Middle frontal gyrus (tissue), 1 donor: ENCODE results near the gene CRBN.
A peak's percentile ranks its signal among the peaks of the same experiment; 100 is the strongest.

ENCODE experiments used
- DNase-seq: peaks from one replicate; pipeline ENCODE4 v3.0.0-alpha.2; 2015; ENCODE audit warnings: low spot score; ENCODE audit errors: extremely low spot score

CRBN gene

GRCh38 chr3:3179407-3180094, at the start of gene CRBN:
TSS of gene CRBN (minus strand) at chr3:3179691. CDS start at chr3:3179687, 4 bp downstream.
- peak; percentile 77 for DNase-seq

DNA sequence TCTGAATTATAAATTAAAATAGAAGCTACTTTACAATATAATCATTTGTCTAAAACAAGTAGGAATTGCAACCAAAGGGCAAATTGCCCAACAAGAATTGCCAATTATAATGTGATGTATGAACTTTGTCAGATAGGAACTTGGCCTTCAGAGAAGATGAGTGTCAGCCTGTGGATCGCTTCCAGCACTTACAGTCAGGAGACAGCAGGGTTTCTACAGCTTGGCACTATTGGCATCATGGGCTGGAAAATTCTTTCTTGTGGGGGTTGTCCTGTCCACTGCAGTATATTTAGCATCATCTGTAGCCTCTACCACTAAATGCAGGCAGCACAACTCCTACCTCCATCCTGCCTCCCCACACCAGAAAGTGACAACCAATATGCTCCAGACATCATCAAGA, 48.1 kb upstream of the CRBN start:
- DNase-seq: no peak

- DNase-seq: no peak
Measured at GRCh38 chr3:3221528-3221927, 42.0 kb upstream of the CRBN start.

- no peak for DNase-seq
Measured at GRCh38 chr3:3216401-3216800, 36.9 kb upstream of the CRBN start.

- no peak for DNase-seq
Measured at GRCh38 chr3:3212781-3213440, 33.4 kb upstream of the CRBN start.

GRCh38 chr3:3209714-3210113, 30.2 kb upstream of the CRBN start:
- DNase-seq: no peak

- no peak for DNase-seq
Measured at GRCh38 chr3:3209057-3209456, 29.6 kb upstream of the CRBN start.

DNA sequence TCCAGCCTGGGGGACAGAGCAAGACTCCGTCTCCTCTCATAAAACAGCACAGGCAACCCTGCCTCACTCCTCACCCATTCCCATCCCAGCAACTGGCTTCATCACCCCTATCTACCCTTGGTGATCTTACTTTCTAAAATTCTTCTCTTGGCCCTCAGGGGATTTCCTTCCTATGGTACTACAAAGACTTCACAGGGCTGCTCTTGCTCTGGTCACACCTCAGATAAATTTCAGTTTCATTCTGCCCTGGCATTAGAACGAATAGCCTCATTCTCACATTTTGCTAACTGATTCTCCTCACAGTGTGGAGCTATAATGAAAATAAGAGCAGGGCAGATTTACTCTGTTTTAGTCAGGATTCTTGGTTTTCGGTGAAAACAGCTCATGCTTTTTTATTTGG, 22.1 kb upstream of the CRBN start:
- DNase-seq: no peak

DNA sequence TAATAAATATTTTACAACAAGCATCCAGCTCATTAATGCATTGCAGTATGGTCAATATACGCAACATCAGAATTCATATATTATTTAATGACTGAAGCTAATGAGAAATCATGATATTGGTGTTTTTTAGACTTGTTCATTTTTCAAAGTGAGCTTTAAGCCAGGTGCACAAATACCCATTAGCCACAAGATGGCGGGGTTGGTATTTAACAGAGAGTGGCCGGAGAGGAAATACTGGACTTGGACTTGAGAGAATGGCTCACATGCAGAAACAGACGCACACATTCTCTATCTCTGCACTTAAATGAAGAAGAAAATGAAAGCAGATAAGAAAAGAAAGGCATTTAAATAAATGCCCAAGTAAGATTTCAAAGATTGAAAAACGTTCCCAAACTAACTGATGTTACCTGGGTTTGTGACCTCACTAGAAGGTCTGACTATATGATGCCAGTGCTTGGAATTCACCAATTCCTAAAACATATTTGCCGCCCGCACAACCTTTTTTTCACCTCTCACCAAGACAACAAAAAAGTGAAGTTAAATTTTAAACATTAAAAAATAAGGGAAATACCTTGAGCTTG, 21.2 kb upstream of the CRBN start:
- DNase-seq: peak; percentile 68

- DNase-seq: no peak
Measured at GRCh38 chr3:3199306-3199705, 19.8 kb upstream of the CRBN start.

DNA sequence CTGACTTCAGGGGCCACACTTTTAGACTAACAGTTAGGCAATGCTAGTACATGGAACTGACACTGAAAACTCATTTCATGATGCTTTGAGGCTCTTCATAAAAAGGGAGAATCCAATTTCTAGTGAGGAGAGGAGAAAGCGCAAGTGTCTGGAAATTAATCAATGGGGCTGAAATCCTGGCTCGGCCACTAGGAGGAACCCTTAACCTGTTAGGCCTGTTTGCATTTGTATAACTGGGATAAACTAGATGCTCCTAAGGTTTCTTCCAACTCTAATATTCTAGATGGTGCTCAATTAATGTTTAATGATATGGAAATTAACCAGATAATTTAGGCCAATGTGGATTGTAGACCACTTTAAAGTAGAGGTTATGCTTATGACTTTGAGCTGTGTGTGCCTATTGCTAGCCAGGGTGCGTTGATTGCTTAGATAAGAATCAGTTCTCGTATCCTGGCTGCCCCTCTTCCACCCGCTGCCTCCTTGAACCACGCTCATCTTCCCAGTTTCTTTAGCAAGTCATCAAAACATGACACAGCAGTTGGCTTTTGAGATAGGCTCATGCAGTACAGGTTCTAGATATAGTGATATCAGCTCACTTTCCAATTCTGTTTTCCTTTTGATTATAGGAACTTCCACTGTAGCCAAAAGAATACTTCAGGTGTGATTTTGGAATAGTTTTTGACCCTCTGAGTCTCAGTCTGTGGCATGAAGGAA, 16.8 kb upstream of the CRBN start:
- DNase-seq: no peak

DNA sequence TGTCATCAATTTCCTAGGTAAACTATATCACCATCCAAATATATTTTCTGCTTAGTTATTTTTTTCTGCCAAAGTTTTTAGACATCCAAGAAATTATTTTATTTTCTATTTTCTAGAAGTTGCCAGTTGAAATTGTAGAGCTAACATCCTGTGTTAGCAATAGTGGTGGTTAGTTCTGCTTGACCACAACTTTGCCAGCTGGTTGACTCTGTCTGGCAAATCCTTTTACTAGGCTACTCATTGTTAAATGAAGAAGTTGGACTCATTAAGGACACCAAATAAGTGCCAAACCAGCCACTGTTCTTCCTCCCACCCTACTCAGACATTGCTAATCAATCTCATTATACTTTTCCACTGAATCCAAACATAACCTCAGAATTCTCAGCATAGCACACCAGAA, 15.4 kb upstream of the CRBN start:
- DNase-seq: no peak

DNA sequence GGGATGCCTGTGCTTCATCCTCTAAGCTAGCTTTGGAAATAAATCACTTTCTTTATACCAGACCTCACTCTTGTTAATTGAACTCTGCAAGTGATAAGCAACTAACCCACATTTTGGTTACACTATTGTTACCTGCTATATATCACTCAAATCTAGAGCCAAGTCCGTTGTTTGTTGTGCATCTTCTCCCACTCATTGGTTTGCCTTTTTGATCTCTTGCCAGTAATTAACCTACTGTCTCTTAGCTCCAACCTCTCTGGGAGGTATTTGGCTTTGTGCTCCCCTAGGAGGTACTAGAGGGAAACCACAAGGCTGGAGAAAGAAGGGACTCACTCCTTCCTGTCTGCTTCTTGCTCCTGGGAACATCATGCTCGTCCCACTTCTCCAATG, 12.8 kb upstream of the CRBN start:
- no peak for DNase-seq

DNA sequence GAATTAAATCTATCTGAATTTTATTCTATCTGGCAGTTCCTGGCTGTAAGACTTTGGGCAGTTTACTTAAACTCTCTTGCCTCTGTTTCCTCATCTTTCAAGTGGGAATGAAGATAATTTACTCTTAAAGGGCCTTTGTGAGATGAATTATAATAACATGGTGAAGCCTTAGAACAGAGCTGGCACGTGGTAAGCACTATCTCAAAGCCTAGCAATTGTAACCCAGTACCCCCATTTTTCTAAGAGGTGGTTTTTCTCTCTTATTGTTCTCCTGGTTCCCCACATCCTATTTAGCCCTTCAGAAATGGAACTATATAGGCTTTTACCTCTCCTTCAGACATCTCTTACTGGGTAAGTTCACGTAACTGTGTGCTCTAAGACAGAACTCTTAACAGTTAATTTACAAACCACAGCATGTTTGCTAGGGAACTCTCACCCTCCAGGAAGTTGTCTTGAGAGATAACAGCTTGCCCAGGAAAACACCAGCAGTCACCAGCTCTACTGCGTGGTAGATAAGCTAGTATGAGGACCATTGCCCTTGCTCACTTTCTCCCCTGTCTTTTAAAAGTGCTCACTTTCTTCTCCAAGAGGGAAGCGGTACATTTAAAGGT, 12.3 kb upstream of the CRBN start:
- DNase-seq: no peak

DNA sequence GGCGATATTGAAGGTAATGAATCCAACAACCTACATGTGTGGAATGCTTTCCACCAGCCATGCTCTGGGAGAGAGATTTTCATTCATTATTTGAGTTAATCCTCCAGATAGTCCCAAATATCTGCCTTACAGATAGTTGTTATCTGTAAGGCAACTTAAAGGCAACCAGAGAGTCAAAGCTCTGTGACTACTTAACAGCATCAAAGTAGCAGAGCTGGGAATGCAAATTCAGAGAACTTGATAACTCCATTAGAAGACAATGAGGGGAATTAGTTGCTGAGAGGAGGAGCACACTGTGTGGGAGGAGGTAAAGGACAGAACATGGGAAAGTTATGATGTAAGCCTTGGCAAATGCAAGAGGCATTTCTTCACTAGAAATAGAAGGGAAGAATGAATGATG, 10.5 kb upstream of the CRBN start:
- no peak for DNase-seq

DNA sequence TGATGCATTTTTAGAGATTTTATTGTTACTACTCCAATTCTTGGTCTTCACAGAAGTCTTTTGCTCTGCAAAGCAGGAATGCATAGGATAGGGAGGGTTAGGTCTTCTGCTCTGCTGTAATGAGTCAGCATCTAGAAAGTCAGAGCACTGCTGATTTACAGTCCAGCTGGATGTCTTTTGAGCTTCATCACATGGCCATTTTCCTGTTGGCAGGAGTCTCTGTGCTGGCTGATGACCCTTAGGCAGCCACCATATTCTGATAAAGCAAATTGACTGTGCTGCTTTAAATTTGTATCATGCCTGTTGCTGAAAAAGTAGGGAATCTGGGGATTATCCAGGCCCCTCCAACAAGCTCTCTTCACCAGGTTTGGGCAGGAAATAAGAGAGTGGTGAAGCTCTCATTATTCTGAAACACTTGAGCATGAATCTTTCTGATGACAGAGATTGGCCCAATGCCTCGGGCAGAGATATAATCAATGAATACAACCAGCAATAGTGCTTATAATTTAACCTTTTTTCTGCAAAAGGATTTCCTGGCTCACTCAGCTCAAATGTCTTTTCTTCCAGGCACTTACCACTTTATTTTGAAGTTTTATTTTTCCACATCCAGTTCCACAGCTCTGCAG, 9.7 kb upstream of the CRBN start:
- DNase-seq: no peak

GRCh38 chr3:3184876-3185275, 5.4 kb upstream of the CRBN start:
- DNase-seq: no peak

GRCh38 chr3:3180456-3180855, 965 bp upstream of the CRBN start:
- no peak for DNase-seq

GRCh38 chr3:3178498-3179328, 778 bp downstream of the CRBN start:
- no peak for DNase-seq

DNA sequence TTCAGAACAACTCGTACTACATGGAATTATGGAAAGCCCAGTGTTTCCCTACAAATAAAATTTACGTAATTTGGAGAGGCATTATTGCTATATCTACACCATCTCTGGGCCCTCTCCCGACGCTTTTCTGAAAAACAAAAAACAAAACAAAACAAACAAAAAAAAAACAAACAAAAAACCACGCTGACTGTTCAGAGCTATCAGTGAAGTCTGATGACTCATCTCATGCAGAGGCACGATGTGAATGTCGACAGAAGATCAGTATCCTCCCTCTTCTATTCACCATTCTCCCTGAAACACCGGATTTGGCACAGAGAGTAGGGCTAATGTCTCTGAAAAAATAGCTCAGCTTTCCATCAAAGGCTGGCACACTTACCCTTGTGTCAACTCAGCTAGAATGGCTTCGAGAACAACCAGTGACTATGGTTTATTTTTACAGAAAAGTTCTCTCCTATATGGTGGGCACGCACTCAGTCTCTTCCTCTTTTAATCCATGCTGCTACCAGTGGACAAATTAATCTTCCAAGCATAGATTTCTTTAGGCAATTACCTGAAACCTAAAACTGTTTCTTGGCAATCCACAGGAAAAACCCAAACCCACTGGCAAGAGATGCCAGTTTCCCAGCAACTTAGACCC, 1.5 kb downstream of the CRBN start:
- DNase-seq: no peak
